ENCODE data around the gene AFG1L.
A peak's percentile ranks its signal among the peaks of the same experiment; 100 is the strongest.
"Not testable (repeated sequence)": the region's sequence is repeated elsewhere in the genome, so short reads cannot be mapped to it uniquely, and the experiment has no call there.

AFG1L gene

DNA sequence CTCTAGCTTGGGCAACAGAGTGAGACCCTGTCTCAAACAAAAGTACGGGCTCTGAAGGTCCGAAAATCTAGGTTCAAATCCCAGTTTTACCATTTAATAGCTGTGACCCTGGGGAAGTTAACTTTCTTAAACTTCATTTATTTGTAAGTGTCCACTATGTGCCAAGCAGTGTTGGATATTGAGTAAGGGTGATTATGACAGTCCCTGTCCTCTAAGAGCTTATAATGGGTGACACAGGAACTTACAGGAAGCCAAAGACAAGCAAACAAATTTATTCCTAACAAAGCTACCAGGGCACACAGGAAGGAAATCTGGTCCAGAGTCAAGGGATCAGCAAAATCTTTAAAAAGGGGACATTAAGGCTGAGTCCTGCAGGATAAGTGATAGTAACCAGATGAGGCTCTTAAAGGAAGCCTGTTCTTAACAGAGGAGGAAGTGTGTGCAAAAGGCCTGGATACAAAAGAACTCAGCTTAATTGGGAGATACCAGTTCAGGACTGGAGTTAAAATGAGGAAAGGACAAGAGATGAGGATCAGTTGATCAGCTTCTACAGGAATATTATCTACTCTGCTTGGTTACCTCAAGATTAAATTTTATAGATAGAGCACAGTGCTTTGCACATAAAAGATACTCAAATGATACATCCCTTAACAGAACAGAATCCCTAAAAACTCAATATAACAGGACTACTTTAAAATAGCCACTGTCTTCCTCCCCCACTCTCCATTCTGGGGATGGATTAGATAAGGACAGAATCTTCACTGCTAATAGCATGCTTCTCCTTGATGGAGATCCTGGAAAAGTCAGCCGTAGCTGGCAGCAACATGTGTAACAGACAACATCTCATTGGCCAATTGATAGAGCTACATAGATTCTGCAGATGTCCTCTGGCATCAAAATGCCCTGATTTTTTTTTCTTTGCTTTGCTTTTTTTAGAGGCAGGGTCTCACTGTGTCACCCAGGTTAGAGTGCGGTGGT, 40.1 kb upstream of the AFG1L start:
- no peak overlapping the region for H3K4me3 ChIP-seq (ENCODE audit: insufficient read length, low read depth)
- H3K36me3 ChIP-seq (ENCODE audit: insufficient read depth, insufficient read length, low read length) = peaks cover 28% of the 10 kb centered on the region
- no peaks in the 10 kb centered on the region for H3K9me3 ChIP-seq (ENCODE audit: insufficient read depth, low read length)
- H3K27me3 ChIP-seq (ENCODE audit: insufficient read depth, insufficient read length) = no peaks in the 10 kb centered on the region
- no peak overlapping the region for H3K9ac ChIP-seq (ENCODE audit: insufficient read length, low read depth)
- TF ChIP-seq ZNF274 (IDR thresholded peaks at IDR 0.05; ENCODE audit: low read depth, low read length) = no peak
- TF ChIP-seq YY1 (IDR thresholded peaks at IDR 0.05; ENCODE audit: insufficient read depth, insufficient read length) = no peak
- no peak for TF ChIP-seq SUZ12 (IDR thresholded peaks at IDR 0.05; ENCODE audit: extremely low read depth, insufficient read depth, insufficient read length)
- H3K4me1 ChIP-seq (ENCODE audit: insufficient read depth, insufficient read length) = no peaks in the 10 kb centered on the region
- DNase-seq (ENCODE audit: low read depth, low spot score) = no peak

DNA sequence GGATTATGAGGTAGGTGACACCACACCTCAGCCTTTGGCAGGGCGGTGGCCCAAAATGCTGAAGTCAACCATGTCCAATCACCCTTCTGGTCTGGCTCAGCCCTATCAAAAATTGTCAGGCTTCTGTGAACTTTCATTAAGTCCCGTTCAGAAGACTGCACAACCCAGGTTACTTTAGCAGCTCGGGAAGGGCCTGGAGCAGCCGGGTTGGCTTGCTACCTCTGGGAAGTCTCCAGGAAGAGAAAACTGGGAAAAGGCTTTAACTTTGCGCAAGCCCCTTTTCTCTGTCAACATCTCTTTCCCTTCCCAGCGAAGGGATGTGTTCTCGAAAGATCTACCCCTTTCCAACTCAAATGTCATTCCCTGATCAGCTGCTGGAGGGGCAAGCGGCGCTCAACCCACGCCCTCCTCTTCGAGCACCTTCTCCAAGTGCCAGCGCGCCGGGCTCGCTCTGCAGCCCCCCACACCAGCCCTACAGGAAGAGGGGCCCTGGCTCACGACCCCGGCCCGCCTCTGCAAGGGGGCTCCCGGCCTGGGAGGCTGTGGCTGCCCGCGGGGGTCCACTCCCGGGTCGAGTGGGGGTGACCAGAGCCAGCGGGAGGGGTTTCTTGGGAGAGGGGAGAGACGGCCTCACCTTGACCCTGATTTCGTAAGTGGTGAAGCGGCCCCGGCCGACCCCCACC, 34.6 kb upstream of the AFG1L start:
- Histone ChIP-seq H3K4me3 (ENCODE audit: insufficient read length, low read depth) (peak overlapping the region; percentile 80), H3K9me3 (ENCODE audit: insufficient read depth, low read length) (no peaks in the 10 kb centered on the region), H3K4me1 (ENCODE audit: insufficient read depth, insufficient read length) (no peaks in the 10 kb centered on the region), H3K36me3 (ENCODE audit: insufficient read depth, insufficient read length, low read length) (peaks cover 18% of the 10 kb centered on the region), H3K27me3 (ENCODE audit: insufficient read depth, insufficient read length) (no peaks in the 10 kb centered on the region), H3K9ac (ENCODE audit: insufficient read length, low read depth) (peak overlapping the region; percentile 88)
- TF ChIP-seq ZNF274 (IDR thresholded peaks at IDR 0.05; ENCODE audit: low read depth, low read length) = no peak
- TF ChIP-seq YY1 (IDR thresholded peaks at IDR 0.05; ENCODE audit: insufficient read depth, insufficient read length) = no peak
- TF ChIP-seq SUZ12 (IDR thresholded peaks at IDR 0.05; ENCODE audit: extremely low read depth, insufficient read depth, insufficient read length) = no peak
- DNase-seq (ENCODE audit: low read depth, low spot score) = no peak

DNA sequence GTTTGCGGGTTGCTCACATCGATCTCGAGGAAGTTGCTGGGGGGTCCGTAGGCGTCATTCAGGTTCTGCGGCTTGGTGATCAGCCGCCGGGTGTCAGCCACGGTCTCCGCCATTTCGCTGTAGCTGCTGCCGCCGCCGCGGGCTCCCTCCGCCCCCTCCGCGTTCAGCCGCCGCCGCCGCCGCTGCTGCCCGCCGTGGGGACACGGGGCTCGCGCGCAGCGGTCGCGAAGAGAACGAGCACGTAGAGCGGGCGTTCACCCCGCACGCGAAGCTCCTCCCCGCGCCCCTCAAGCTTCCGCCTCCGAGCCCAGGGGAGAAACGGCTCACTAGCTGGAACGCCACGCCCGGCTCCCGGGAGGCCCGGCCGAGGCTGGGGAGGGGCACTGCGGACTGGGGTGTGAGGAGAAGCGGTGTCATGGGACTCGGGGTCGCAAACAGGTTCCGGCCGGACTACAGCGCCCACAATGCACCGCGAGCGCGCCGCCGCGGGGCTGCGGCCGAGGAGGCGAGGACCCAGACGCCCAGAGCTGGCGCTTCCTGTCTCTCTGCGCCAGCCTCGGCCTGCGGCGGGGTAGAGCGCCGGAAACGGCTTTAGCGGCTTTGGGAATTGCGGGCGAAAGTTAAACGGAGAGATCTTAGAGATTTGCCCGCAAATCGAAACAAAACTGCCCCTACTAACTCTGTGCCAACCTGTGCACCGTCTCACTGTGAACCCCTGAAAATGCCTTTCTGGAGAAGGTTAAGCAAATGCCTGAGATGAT, 33.9 kb upstream of the AFG1L start, which contains the start of gene SNX3:
Gene SNX3, minus strand, starts transcription at position 232 of the 761 bp plus-strand sequence. Its CDS starts 119 bp downstream, at position 113.
- Histone ChIP-seq H3K27me3 (ENCODE audit: insufficient read depth, insufficient read length) (no peaks in the 10 kb centered on the region), H3K36me3 (ENCODE audit: insufficient read depth, insufficient read length, low read length) (peaks cover 15% of the 10 kb centered on the region), H3K9ac (ENCODE audit: insufficient read length, low read depth) (peak within 1 kb of the TSS; percentile 88), H3K4me3 (ENCODE audit: insufficient read length, low read depth) (peak within 1 kb of the TSS; percentile 80), H3K9me3 (ENCODE audit: insufficient read depth, low read length) (no peaks in the 10 kb centered on the region), H3K4me1 (ENCODE audit: insufficient read depth, insufficient read length) (no peaks in the 10 kb centered on the region)
- TF ChIP-seq ZNF274 (IDR thresholded peaks at IDR 0.05; ENCODE audit: low read depth, low read length) (no peak), SUZ12 (IDR thresholded peaks at IDR 0.05; ENCODE audit: extremely low read depth, insufficient read depth, insufficient read length) (no peak), YY1 (IDR thresholded peaks at IDR 0.05; ENCODE audit: insufficient read depth, insufficient read length) (no peak)
- DNase-seq (ENCODE audit: low read depth, low spot score) = peak; percentile 87

DNA sequence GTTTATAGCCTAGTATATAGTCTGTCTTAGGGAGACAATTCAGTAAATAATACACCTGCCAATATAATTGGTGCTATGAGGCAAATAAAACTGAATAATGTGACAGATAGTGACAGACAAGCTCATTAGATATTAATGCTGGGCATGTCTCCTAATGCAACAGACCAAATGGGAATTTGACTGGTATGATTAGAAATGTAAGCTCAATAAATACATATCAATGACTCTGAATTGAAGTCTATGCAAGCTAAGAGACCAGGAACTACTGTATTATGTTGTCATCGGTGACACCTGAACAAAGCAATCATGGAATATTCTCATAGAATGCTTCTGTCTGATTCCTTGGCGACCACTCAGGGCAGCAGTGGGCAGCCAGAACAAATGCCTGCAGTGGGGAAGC, 31.5 kb upstream of the AFG1L start:
- TF ChIP-seq YY1 (IDR thresholded peaks at IDR 0.05; ENCODE audit: insufficient read depth, insufficient read length) (no peak), SUZ12 (IDR thresholded peaks at IDR 0.05; ENCODE audit: extremely low read depth, insufficient read depth, insufficient read length) (no peak), ZNF274 (IDR thresholded peaks at IDR 0.05; ENCODE audit: low read depth, low read length) (no peak)
- Histone ChIP-seq H3K36me3 (ENCODE audit: insufficient read depth, insufficient read length, low read length) (no peaks in the 10 kb centered on the region), H3K9me3 (ENCODE audit: insufficient read depth, low read length) (no peaks in the 10 kb centered on the region), H3K4me1 (ENCODE audit: insufficient read depth, insufficient read length) (no peaks in the 10 kb centered on the region), H3K4me3 (ENCODE audit: insufficient read length, low read depth) (no peak overlapping the region), H3K9ac (ENCODE audit: insufficient read length, low read depth) (no peak overlapping the region), H3K27me3 (ENCODE audit: insufficient read depth, insufficient read length) (no peaks in the 10 kb centered on the region)
- DNase-seq (ENCODE audit: low read depth, low spot score) = no peak

DNA sequence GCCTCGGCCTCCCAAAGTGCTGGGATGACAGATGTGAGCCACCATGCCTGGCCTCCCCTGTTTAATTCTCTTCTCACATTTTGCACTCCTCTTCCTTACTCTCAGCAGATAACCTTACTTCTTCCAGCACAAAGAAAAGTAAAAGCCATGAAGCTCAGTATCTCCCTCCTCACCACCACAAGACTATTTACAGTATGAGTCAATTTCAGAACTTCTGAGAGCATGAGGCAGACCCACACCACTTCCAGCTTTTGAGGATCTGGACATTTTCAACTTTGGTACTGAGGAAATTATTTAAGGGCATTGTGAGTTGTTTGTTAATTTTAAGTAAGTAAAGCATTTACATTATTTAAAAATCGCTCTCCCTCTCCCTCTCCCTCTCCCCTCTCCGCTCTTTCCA, 26.0 kb upstream of the AFG1L start:
- Histone ChIP-seq H3K27me3 (ENCODE audit: insufficient read depth, insufficient read length) (no peaks in the 10 kb centered on the region), H3K4me3 (ENCODE audit: insufficient read length, low read depth) (no peak overlapping the region), H3K9ac (ENCODE audit: insufficient read length, low read depth) (no peak overlapping the region), H3K9me3 (ENCODE audit: insufficient read depth, low read length) (no peaks in the 10 kb centered on the region; the same call in 1 of the 2 replicates), H3K4me1 (ENCODE audit: insufficient read depth, insufficient read length) (no peaks in the 10 kb centered on the region), H3K36me3 (ENCODE audit: insufficient read depth, insufficient read length, low read length) (no peaks in the 10 kb centered on the region)
- TF ChIP-seq SUZ12 (IDR thresholded peaks at IDR 0.05; ENCODE audit: extremely low read depth, insufficient read depth, insufficient read length) (no peak), YY1 (IDR thresholded peaks at IDR 0.05; ENCODE audit: insufficient read depth, insufficient read length) (no peak), ZNF274 (IDR thresholded peaks at IDR 0.05; ENCODE audit: low read depth, low read length) (no peak)
- DNase-seq (ENCODE audit: low read depth, low spot score) = no peak

DNA sequence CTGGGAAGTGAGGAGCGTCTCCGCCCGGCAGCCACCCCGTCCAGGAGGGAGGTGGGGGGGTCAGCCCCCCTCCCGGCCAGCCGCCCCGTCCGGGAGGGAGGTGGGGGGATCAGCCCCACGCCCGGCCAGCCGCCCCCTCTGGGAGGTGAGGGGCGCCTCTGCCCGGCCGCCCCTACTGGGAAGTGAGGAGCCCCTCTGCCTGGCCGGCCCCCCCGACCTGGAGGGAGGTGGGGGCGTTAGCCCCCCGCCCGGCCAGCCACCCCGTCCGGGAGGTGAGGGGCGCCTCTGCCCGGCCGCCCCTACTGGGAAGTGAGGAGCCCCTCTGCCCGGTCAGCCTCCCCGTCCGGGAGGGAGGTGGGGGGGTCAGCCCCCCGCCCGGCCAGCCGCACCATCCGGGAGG, 24.9 kb upstream of the AFG1L start:
- not testable (repeated sequence) for DNase-seq (ENCODE audit: low read depth, low spot score); H3K9me3 ChIP-seq (ENCODE audit: insufficient read depth, low read length)

More for the DNA sequence above, 24.9 kb upstream of the AFG1L start:
- H3K36me3 ChIP-seq (ENCODE audit: insufficient read depth, insufficient read length, low read length); H3K27me3 ChIP-seq (ENCODE audit: insufficient read depth, insufficient read length); H3K4me3 ChIP-seq (ENCODE audit: insufficient read length, low read depth); H3K9ac ChIP-seq (ENCODE audit: insufficient read length, low read depth); H3K4me1 ChIP-seq (ENCODE audit: insufficient read depth, insufficient read length): not testable (repeated sequence)
